NCI-H146 treated with DMSO at 0.1 percent for 48 hours (cell line): Measurements from ENCODE around the gene BTBD10.

Experiments
- DNase-seq: peaks from one replicate; lab custom pipeline; 2025; ENCODE audit not compliant: unreplicated experiment; lab: John Stamatoyannopoulos, UW

The BTBD10 gene

GRCh38 chr11:13376402-13376801 lies 86.6 kb downstream of the BTBD10 start:
- DNase-seq = no peak

GRCh38 chr11:13375798-13376197 lies 87.2 kb downstream of the BTBD10 start:
- DNase-seq = no peak

GRCh38 chr11:13373216-13373615 lies 89.8 kb downstream of the BTBD10 start:
- DNase-seq = no peak

- DNase-seq = no peak
Observed at GRCh38 chr11:13368041-13368446, 95.0 kb downstream of the BTBD10 start.

- no peak for DNase-seq
Observed at GRCh38 chr11:13367115-13367514, 95.9 kb downstream of the BTBD10 start.

GRCh38 chr11:13366266-13367026 lies 96.6 kb downstream of the BTBD10 start:
- no peak for DNase-seq

DNA sequence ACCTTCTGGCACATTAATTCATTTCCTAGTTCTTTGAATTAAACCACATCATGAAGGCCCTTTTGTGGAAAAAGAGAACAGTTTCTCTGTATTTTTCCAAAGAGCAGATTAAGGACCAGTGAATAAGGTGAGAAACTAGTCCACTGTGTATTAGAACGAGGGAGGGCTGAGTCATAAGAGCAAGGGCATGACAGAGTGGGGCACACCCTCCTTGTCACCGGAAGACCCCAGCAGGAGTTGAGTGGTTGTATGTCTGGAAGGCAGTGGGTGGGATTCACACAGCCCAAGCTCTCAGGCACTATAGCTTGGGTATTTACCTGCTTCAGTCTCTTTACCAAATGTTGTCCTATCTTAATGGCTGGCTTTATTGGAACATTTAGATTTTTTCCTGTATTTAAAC lies 98.6 kb downstream of the BTBD10 start:
- DNase-seq = no peak

DNA sequence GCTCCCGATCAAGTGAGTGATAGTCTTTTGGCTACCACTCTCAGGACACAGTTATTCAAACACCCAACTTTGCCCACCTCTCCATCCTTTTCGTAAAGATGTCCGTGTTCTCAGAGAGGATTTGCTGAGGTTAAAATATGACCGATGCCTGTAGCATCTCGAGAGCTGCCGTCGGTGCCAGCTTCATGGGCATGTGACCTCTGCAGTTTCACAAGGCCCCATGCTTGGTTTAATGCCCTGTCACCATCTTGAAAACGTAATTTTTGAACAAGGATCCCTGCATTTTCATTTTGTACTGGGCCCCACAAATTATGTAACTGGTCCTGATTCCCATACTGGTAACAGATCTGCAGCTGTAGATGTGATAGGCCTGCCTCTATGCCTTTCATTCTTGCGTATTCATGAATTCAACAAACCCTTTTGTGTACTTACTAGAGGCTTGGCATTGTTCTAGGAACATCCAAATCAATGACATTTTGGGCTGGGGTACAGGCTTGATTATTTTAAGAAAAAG lies 100.4 kb downstream of the BTBD10 start:
- no peak for DNase-seq

DNA sequence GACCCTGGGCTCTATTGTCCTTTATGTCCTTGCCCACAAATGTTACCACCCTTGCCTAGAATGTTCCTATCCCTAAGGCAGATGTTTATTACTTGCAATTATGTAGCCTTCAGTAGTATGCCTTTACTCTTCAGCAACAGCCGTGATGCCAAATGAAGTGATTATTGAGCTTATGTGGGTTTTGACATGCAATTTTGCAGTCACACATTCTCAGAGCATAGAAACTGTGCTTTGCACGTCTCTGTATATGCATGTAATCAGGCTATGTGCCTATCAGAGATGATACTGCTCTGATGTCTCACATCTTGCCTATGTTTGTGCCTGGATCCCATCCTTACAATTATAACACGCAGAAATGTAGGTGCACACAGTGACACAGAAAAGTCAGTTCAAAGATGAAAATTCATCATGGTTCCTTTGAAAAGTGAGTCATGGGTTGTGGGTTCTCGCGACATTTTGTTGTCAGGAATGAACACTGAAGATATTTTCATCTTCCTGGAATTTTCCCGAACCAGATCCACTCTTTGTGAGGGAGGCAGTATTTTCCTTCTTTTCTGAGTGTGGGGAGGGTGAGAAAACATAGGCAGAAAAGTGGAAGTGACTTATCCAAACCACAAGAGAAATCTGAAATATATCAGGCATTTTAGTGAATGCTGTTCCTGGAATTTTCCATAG lies 104.3 kb downstream of the BTBD10 start:
- no peak for DNase-seq

DNA sequence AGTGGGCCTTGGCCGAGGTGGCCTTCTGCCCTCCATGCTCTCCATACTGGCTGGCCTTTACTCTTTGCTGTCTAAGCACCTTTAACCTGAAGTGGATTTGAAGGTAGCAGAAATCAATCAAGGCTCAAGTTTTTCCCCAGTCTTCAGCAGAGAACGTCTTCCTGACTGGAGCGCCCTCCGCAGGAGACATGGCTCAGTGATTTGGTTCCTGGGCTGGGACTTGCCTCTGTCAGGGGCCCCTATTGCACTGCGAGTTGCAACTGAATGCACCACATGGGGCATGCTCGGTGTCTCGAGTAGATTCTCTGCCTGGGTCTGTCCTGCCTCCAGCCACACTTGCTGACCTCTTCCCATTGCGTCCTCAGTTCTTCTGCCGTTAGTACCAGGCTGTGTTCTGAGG lies 105.8 kb downstream of the BTBD10 start:
- no peak for DNase-seq

- DNase-seq = no peak
Observed at GRCh38 chr11:13355191-13355590, 107.8 kb downstream of the BTBD10 start.

DNA sequence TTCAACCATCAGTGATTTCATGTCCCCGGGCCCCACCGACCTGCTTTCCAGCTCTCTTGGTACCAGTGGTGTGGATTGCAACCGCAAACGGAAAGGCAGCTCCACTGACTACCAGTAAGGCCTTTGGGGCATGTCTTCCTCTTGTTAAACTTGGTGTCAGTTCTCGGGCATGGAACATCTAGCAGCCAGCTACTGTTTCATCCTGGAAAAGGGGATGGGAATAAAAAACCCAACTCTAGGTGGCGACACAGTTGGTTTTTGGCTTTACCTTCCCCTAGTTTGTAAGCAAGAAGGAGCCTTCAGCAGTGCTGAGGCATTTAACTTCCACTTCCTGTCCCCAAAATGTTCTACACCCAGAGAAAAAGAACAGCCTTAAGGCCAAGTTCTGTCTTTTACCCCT lies 108.7 kb downstream of the BTBD10 start:
- no peak for DNase-seq

- DNase-seq = no peak
Observed at GRCh38 chr11:13352711-13353110, 110.3 kb downstream of the BTBD10 start.

DNA sequence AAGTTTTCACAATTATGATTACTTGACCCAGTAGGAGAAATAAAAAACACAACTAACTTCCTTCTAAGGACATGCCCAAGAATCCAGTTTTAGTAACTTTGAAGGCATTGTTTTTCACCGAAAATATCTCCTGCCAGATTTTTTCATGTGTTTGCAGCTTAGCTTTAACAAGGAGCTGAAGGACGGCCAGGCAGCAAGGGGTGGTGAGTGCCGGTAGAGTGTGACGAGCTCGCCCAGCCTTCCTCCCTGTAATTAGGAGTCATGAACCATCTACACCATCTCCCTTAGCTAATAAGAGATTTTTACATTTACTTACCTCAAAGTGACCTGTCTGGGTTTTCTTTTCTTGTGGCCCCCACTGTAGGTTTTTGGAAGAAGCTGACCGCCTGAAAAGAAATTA lies 113.4 kb downstream of the BTBD10 start:
- DNase-seq = no peak

DNA sequence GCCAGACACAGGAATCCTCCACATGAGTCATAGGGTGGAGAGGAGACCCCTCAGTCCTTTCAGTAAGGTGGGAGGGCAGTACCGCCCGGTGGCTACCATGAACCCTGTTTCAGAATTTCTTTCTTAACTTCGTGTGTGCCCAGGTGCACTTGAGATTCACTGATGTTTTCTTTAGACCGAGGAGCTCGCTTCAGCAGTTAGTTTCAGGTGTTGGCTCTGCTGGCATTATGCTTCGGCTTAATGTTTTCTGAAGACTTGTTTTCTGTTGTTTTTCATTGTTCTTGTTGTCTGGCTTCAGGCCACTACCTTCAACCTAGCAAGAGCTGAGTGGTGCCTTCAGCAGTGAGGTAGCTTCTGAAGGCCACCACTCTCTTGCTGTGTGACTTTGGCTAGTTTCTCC lies 114.0 kb downstream of the BTBD10 start:
- no peak for DNase-seq

DNA sequence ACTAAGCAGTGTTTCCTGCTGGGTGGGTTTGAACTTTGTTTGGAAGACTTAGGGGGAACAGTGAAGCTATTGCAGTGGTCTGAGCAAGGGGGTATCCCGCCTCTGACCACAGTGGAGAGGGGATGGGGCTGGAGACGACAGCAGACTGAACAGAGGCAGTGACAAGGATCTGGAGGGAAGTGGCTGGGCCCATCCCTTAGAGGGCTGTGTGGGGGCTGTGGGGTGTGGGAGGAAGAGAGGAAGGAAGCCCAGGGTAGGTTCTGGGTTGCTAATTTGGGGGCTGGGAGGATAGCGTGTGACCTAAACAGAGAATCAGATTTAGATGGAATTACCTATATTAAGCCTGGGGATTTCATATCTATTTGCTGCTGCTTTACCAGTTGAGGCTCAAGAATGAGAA lies 114.7 kb downstream of the BTBD10 start:
- no peak for DNase-seq

GRCh38 chr11:13347901-13348300 lies 115.1 kb downstream of the BTBD10 start:
- DNase-seq = no peak

- no peak for DNase-seq
Observed at GRCh38 chr11:13346470-13346869, 116.6 kb downstream of the BTBD10 start.

DNA sequence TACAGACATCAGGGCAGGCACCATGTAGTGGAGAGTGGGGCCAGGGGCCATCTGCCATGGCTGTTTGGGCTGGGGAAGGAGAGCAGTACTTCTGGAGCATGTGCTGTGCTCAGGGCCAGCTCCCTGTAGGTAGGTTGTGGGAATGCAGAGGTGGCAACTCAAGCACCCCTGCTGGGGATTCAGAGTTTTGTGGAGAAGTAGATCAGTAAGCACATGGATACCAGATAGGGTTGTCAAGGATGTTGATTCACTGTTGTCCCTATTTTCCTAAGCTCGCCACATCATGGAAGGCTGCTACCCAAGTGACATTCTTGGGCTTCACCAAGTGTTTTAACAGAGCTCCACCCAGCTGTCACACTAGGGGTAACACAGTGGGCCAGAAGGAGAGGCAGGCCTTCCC lies 118.2 kb downstream of the BTBD10 start:
- no peak for DNase-seq

DNA sequence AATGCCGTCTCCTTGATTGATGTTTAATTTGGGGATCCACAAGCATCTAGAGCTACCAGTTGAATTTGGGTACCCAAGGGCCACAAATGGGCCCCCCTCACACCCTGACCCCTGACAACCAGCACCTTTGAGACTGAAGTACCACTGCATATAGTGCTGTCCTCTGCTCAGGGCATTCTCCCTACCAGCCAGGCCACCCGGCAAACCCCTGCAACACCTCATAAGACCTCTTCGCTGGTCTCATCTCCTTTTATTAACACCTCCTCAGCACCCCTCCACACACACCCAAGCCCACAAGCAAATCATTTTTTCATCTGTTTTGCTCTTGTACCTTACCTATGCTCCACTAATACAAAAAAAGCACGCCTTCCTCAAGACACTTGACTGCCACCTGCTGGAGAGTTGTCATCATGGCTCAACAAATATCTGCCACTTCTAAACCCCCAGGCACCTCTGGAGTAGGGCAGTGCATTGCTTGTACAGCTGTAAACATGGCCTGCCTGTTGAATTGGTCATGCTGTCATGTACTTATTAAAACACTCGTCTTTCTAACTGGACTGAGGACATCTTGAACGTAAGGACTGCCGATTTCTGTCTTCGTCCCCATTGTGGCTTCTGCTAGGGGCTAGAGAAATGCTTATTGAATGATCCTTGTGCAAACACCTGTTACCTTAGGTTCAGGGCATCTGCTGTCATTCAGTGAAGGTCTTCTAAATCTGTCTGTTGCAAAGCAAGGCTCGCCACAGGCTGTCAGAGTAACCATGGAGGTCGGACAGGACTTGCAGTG lies 118.9 kb downstream of the BTBD10 start:
- DNase-seq = peak; percentile 54

DNA sequence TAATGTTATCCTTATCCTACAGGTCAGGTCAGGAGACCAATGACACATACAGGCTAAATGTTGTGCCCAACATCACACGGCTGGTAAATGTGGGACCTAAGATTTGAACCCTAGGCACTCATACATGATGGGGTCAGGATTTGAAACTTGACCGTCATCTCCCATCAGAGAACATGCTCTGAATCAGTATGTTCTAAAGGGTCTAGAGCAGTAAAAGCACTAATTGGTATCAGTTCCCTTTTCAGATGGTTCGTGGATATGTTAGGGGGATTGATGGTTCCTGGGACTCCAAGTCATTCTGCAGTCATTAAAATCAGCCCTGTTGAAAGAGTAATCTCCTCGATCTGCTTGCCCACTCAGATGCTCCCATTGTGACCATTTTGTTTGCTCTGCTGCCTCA lies 120.0 kb downstream of the BTBD10 start:
- DNase-seq = no peak

DNA sequence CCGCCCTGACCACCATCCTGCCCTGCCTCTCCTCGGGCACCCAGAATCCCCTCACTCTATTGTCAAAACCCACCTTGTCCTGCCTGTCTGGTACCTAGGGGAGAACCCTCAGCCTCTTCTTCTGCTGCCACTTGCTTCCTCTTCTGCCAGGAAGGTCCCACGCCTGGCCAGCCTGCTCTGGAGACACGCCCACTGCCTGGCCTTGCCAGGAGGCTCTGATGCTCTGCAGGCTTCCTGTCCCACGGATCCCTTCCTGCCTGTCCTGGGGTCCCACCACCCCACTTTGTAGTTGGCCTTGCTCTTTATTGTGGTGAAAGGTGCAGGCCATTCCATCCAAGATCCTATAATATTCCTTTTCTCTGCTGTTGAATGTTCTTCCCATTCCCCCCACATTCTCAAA lies 122.0 kb downstream of the BTBD10 start:
- DNase-seq = no peak
